NCI-H1436 (cell line): ENCODE data around the gene SLC28A2.
"Not testable (repeated sequence)": the region's sequence is repeated elsewhere in the genome, so short reads cannot be mapped to it uniquely, and the experiment has no call there.

Experiments
- DNase-seq: peaks from one replicate; lab custom pipeline; 2025; lab: John Stamatoyannopoulos, UW

The SLC28A2 gene

GRCh38 chr15:45251888-45252287 is at the start of gene SLC28A2:
Gene SLC28A2, plus strand, starts transcription at chr15:45252234. Its CDS starts 982 bp downstream, at chr15:45253216.
- DNase-seq = no peak

- DNase-seq = no peak
Measured at GRCh38 chr15:45203182-45203581, 48.9 kb upstream of the SLC28A2 start.

GRCh38 chr15:45205192-45205591 is 46.8 kb upstream of the SLC28A2 start:
- DNase-seq = peak; percentile 61

GRCh38 chr15:45212493-45212892 is 39.5 kb upstream of the SLC28A2 start:
- DNase-seq = no peak

GRCh38 chr15:45221053-45221599 is 30.9 kb upstream of the SLC28A2 start:
- DNase-seq = no peak

GRCh38 chr15:45221967-45222366 is 30.1 kb upstream of the SLC28A2 start:
- no peak for DNase-seq

GRCh38 chr15:45224621-45225217 is 27.3 kb upstream of the SLC28A2 start:
- no peak for DNase-seq

GRCh38 chr15:45225506-45226273 is 26.3 kb upstream of the SLC28A2 start:
- DNase-seq = no peak

- DNase-seq = no peak
Measured at GRCh38 chr15:45228931-45229330, 23.1 kb upstream of the SLC28A2 start.

GRCh38 chr15:45230245-45230965 is 21.6 kb upstream of the SLC28A2 start:
- DNase-seq = no peak

GRCh38 chr15:45231132-45231531 is 20.9 kb upstream of the SLC28A2 start:
- no peak for DNase-seq

- no peak for DNase-seq
Measured at GRCh38 chr15:45231864-45232562, 20.0 kb upstream of the SLC28A2 start.

- no peak for DNase-seq
Measured at GRCh38 chr15:45234562-45235235, 17.3 kb upstream of the SLC28A2 start.

GRCh38 chr15:45236806-45237205 is 15.2 kb upstream of the SLC28A2 start:
- not testable (repeated sequence) for DNase-seq

GRCh38 chr15:45242289-45242688 is 9.7 kb upstream of the SLC28A2 start:
- DNase-seq = no peak

- no peak for DNase-seq
Measured at GRCh38 chr15:45249125-45249780, 2.8 kb upstream of the SLC28A2 start.

GRCh38 chr15:45253330-45253729 is 1.3 kb downstream of the SLC28A2 start:
- no peak for DNase-seq

- no peak for DNase-seq
Measured at GRCh38 chr15:45254405-45254804, 2.4 kb downstream of the SLC28A2 start.

- DNase-seq = not testable (repeated sequence)
Measured at GRCh38 chr15:45254824-45255223, 2.8 kb downstream of the SLC28A2 start.

- DNase-seq = peak; percentile 8
Measured at GRCh38 chr15:45259796-45260195, 7.8 kb downstream of the SLC28A2 start.

GRCh38 chr15:45262906-45263461 is 10.9 kb downstream of the SLC28A2 start:
- DNase-seq = no peak
